Measurements from ENCODE around the gene PHACTR4.

Gene PHACTR4

GRCh38 chr1:28369371-28370238, at the start of gene PHACTR4:
TSS of gene PHACTR4 (plus strand) at chr1:28369740. CDS start at chr1:28407448, 37,708 bp downstream.
- TF ChIP-seq CTCF (IDR thresholded peaks at IDR 0.05), result no peak

- no peak for TF ChIP-seq CTCF (IDR thresholded peaks at IDR 0.05)
Observed at GRCh38 chr1:28322194-28322593, 47.3 kb upstream of the PHACTR4 start.

- TF ChIP-seq CTCF (IDR thresholded peaks at IDR 0.05), result no peak
Observed at GRCh38 chr1:28323720-28324119, 45.8 kb upstream of the PHACTR4 start.

- TF ChIP-seq CTCF (IDR thresholded peaks at IDR 0.05), result no peak
Observed at GRCh38 chr1:28326515-28326914, 43.0 kb upstream of the PHACTR4 start.

- no peak for TF ChIP-seq CTCF (IDR thresholded peaks at IDR 0.05)
Observed at GRCh38 chr1:28326984-28327383, 42.6 kb upstream of the PHACTR4 start.

GRCh38 chr1:28328228-28328648, 41.3 kb upstream of the PHACTR4 start:
- no peak for TF ChIP-seq CTCF (IDR thresholded peaks at IDR 0.05)

GRCh38 chr1:28329395-28330153, 40.0 kb upstream of the PHACTR4 start:
- no peak for TF ChIP-seq CTCF (IDR thresholded peaks at IDR 0.05)
